NCI-H345 treated with DMSO at 0.1 percent for 48 hours (cell line): ENCODE measurements around the gene TEKT3.

ENCODE experiments used
- DNase-seq: peaks from one replicate; lab custom pipeline; 2025; ENCODE audit not compliant: unreplicated experiment; lab: John Stamatoyannopoulos, UW

The TEKT3 gene

DNA sequence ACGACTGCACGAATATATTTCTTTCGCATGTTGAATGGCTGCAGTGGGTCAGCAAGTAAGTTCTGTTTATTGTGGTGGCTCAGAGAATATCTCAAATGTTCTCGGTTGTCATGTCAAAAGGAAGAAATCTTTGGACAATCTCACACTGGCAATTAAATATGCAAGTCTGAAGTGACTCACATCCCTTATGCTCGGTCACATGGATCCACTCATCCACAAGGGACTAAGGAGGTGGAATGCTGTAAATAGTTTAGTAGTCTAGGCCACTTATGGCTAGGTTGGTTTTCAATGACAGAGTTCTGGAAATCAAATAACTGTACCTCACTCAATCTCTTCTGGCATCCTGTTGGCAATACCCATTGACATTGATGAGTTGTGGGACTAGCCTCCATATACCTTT, 43.2 kb downstream of the TEKT3 start:
- no peak for DNase-seq

DNA sequence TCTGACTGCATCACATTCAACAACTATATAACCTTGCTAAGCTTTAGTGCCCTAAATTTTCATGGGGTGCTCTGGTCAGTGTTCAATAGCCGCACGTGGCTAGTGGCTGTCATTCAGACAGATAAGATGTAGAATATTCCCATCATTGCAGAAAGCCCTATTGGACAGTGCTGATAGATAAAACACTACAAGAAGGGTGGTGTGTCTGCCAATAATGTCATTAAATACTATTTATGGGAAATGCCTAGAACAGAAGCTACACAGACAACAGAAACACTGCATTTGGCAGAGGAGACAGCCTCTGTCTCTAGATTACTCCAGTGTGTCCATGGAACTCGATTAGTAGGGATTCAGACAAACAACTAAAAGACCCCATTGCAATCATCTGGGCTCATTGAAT, 47.8 kb downstream of the TEKT3 start:
- DNase-seq: no peak

DNA sequence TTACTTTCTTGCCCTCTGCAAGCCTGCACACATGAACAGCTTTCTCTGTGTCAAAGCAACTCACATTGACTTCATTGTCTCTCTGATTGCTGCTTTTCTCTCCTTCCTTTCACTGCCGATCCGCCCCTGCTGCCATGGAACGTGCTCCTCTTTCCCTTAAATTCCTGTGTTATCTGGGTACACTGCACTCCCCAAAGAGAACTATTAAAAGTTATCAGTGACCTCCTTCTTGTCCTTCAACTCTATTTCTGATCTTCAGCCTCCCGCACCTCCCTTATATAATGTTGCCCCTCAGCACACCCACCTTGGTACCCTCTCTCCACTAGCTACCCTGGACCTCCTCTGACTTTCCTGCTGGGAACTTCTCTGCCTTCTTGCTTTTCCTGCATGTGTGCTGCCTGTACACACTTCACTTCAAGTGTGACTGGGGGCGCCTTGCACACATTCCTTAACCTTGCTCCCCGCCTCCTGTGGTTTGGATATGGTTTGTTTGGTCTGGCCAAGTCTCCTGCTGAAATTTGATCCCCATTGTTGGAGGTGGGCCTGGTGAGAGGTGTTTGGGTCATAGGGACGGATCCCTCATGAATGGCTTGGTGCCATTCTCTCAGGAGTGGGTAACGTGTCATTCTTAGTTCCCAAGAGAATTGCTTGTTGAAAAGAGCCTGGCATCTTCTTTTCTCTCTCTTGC, 49.6 kb downstream of the TEKT3 start:
- no peak for DNase-seq

DNA sequence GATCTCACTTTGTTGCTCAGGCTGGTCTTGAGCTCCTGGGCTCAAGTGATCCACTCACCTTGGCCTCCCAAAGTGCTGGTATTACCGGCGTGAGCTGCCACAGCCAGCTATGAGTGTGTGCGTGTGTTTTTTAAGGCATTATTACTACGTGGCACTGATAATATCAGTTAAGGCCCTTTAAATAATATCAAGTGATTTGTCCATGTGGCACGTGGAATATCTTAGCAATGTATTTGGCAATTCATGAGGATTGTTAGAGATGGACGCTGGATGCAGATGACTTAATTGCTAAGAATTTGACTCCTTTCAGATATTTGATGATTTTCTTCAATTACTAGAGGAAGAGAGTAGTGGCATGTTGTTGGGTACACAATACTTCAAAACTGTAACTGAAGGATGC, 50.8 kb downstream of the TEKT3 start:
- no peak for DNase-seq

DNA sequence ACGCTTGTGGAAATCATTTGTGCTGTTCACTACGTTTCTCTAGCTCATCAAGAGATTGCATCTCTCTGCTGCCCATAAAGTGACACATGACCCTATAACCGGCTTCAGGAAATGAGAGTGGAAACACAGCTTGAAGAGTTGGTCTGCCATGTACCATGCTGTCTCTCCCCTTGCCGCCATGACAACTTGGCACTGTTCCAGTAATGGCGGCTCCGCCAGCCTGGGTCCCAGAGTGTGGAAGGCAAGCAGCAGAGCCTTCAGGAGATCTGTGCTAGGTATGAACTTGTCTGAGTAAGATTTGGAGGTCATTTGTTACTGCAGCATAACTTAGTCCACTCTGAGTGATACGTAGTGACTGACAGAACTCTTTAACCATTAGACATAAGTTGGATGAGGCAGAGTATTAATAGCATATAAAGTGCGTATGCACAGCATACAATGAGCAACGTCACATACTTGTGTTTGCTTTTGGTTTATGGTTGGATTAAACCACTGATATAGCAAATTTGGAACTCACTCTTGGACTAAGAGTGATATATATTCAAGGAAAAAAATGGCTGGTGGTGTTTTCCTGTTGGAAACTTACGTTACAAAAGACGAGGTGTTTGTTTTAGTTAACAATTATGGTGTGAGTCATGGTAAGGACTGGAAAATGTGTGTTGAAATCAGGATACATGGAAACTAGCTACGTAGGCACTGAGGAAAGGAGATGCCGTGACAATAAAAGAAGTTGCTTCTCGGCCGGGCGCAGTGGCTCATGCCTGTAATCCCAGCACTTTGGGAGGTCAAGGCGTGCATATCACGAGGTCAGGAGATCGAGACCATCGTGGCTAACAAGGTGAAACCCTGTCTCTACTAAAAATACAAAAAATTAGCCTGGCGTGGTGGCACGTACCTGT, 51.9 kb downstream of the TEKT3 start:
- no peak for DNase-seq

DNA sequence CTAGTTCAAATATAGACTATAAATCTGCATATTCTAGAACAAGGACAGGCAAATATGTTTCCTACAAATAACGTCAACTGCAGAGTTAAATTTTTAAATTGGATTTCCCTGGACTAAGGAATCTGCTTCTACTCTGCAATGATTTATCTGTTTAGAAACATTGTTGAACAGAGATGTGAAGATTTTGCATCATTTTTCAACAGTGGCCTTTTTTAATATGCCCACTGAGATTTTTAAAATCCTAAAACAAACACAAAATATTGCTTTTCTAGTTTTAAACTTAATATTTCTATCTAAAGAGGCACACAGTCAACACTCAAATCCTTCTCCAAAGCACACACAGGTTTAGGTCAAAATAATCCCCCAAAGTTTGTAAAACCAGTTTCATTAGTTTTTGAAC, 52.5 kb downstream of the TEKT3 start:
- DNase-seq: no peak

DNA sequence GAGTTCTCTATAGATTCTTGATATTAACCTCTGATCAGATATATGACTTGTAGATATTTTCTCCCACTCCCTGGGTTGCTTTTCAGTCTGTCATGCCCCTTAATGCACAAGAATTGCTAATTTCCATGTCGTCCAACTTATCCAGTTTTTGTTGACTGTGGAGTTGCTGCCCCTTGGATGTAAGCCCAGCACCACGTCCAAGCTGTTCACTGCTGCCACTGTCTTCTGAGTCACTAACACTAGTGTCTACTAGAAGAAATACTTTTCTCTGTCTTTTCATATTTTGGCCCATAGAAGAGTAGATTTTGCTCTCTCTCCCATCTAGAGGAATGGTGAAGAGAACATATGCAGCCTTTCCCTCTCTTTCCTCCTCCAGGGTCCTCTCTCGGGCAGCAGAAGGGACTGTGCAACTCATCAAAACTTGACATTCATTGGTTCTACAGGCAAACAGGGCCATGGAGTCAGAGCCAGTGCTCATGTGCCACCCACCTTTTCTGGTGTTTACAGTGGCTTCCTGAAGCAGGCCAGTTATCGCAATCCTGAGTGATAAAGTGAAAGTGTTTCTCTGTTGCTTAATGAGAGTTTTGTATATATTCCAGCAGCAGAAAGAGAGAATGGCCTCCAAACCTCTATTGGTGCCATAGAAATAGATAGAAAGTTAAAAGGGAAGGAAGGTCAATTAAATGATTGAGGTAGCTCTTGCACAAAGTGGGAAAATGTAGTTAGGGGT, 53.7 kb downstream of the TEKT3 start:
- no peak for DNase-seq

DNA sequence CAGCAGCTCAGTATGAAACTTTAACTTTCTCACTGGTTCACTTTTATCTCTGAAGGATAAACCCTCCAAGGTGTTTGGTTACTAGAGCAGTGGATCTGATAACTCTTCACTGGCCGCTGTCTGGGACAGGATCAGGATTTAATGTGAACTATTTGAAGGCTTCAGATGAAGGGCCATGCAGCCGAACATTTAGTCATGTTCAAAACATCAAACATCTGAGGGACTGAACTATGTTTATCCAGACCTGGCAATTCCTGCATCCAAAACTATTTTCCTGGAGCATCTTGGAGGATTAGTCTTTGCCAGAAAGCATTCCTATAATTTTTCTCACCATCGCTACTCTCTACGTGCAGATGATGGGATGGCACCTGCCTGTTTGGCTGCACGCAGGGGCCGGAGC, 55.9 kb downstream of the TEKT3 start:
- DNase-seq: no peak

DNA sequence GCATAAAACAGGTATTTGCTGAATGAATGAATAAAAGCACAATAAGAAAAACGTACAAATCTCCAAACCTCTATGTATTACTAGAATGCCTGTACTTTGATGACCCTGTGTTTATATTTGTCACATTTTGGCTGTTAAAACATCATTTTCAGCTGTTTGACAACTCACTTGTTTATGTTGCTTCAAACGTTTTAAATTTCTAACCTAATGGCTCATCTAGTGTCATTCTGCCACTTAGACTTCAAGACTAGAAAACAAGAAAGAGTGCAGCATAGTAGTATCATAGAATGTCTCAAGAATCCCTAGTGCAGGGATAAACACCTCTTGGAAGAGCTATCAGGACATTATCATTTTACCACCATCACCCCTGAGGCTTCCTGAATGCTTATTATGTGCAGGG, 56.9 kb downstream of the TEKT3 start:
- no peak for DNase-seq

DNA sequence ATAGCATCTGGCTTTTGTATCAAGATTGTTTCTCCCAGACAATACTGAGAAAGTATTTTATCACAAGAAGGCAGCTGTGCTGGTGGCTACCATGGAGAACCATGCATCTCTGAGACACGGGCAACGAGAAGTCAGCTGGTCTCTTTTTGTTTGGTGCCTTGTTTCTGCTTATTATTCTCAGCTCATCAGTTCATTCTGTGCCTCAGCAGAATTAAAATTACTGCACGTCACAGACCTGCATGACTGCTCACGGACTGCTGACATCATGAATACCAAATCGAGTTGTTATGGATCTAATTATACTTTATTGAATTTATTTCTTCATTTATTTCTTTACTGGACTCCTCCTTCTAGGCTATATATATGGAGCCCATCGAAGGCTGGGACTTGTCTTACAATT, 57.3 kb downstream of the TEKT3 start:
- no peak for DNase-seq

DNA sequence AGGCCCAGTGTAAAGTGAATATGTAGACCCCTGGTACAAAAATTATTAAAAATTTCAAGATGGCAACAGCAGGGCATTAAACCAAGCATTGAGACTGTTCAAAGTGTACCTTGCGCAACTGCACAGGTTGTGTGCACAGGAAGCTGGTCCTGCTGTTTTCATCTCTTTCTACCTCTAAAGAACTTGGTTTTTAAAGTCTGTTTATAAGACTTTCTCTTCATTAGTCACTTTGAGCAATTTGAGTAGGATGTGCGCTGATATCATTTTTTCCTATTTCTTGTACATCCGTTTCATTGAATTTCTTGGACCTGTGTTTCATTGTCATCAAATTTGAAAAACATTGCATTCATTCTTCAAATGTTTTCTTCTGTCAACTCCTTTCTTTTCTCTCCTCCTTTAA, 59.5 kb downstream of the TEKT3 start:
- DNase-seq: no peak

DNA sequence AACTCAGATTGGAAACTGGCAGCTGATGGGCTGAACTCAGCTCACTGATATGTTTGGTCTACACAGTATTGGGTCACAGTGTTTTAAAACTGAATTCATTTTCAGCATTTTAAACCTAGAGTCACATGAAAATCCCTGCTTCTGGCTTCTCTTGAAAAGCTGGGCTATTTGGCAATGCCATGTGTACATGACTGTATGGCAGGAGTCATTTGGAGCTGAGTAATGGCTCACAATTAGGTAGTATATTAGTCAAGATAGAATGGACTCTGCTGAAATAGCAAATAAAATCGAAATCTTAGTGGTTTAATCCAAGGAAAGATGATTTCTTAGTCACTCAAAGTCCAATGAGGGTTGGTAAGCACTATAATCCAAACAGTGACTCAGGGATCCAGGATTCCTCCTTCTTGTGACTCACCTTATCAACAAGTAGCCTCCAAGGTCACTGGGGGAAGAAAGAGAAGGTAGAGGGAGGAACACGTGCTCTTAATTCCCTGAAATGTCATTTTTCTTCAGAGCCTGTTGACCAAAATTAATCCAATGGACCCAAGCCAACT, 62.4 kb downstream of the TEKT3 start:
- no peak for DNase-seq

DNA sequence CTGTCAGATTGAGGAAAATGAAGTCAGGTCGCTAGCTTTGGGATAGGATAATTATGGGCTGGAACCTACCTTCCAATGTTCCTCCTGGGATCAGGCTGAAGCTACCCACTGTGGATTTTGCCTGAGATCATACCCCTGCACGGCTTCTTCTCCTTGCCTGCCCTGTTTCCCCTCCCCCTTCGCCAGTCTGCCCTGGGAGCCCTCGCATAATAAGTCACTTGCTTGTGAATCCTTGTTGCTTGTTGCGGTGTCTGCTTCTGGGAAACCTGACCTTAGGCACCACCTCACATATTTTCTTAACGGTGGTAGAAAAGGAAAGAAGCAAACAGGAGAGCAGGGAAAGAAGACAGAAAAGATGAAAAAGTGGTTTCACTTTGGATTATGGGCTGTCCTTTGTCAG, 63.0 kb downstream of the TEKT3 start:
- no peak for DNase-seq

DNA sequence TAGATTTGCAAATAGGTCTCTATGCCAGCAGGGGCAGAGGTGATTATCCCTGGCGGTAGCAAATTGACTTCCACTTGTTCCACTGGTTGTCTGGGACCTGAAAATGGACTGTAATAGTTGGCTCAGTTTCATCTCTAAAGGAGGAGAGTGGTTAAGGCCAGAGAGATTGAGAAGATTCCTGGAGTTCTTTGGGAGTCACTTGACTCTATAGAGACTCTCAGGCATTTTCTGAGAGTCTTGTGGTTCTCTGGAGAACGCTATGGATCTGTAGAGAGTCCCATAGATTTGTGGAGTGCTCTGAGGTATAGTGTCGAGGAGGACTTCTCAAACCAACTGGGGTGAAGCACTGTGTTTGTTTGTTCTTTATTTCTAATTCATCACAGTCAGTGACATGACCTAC, 67.4 kb downstream of the TEKT3 start:
- DNase-seq: no peak

DNA sequence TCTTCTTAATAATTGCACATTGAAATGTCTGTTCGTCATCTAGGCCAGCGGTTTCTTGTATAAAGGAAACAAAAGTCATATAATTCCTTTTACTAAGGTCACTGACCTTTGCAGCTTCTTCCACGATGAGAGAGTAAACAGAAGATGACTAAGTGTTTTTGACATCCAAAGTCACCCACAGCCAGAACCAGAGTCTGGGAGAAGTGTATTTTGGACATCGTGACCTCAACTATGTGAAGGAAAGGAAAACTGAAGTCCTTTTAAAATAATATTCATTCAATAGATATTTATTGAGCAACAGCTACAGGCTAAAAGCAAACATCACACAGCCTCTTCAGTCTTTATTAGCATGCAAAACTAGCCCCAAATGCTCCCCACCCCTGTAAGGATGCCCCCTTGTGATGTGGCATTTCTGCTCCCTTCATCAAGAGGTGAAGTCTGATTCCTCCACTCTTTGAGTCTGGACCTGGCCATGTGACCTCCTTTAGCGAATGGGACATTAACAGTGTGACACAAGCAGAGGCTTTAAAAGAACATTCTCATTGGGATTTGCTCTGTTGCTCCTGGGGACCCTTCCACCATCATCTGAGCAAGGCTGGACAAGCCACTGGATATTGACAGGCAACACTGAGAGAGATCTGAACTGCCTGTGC, 68.1 kb downstream of the TEKT3 start:
- DNase-seq: no peak

DNA sequence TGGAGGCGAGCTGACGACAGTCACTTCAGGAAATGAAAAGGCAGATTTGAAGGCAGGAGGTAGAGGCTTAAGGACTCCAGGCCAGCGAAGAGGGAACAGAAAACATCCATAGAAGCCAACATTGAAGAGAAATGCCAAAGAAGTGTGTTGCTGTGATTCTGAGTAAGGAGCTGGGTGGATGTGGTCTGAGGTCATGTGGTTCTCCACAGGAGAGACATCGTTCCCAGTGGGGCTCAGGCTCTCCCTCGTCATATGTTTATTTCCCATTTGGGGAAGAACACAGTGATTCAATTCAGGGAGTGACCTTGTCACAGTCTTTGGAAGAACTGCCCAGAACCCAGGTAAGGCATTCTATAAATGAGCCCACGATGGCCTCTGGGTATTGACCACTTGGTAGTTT, 69.7 kb downstream of the TEKT3 start:
- DNase-seq: no peak

DNA sequence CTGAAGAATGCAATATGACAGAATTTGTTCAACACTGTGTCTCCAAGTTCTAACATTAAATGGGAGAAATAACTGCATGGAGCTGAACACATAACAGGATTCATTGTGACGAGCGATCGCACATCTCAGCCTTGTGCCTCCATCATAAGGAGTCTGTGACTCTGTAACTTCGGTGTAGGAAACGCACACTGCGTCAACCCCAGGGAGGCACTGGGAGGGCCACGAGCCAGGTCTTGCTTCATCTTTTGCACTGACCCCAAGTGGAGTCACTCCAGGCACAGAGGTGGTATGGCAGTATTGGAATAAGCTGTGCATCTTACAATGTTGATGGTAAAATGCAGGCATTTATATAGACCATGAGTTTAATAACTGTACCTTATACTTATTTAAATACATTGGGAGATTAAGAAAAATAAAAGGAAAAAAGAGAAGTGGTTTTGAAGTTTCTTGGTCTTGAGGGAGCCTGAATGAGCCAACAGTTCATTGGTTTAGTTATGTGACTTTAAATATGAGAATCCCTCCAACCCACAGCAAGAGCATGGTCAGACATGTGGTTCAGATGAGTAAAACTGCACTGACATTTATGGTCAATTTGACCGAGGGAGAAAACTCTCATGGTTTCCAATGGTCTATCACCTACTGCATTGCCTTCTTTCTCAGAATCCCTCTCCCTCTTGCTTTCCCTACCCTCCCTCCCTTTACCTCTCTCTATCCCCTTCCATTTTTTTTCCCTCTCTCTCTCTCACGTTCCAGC, 70.6 kb downstream of the TEKT3 start:
- no peak for DNase-seq

DNA sequence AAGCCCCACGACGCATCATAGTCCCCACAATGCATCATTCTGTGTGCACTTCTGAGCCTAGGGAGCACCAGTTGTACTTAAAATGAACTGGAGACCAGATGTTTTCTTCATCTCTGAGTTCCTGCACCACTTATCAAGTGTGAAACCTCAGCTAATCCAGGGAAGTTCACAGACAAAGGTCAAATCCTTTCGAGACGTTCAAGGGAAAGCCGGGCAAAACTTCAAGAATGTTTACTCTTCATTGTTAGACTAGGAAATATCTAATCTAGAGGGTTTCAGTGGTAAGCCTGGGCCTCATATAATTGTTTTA, 71.7 kb downstream of the TEKT3 start:
- no peak for DNase-seq

DNA sequence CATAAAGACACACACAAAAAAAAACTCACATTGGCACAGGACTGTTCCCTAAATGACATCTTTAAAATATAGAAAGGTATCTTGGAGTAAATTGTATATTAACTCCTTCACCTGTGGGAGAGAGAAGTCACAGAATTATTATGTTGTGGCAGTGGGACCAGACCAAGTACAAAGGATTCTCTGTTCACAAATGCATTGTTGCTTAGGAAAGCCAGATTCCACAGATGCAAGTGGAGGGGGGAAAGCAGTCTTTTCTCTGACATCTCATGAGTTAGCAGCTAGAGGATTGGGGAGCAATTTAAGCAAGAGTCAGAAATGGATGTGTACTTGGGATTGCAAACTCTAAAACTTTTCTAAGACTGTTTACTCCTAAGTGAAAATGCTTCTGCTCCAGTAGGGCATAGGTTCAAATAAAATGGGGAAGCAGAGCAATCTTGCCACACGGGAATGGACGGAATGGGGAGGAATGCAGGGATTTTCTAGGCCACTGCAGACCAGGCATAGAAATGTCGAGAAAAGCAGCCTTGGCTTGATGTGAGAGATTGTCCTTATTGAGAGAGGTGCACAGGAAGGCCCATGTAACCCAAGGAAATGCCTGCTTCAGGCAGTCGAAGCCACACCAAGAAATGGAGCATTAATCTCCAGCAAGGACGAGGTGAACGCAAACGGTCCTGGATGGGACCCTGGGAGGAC, 72.2 kb downstream of the TEKT3 start:
- no peak for DNase-seq

DNA sequence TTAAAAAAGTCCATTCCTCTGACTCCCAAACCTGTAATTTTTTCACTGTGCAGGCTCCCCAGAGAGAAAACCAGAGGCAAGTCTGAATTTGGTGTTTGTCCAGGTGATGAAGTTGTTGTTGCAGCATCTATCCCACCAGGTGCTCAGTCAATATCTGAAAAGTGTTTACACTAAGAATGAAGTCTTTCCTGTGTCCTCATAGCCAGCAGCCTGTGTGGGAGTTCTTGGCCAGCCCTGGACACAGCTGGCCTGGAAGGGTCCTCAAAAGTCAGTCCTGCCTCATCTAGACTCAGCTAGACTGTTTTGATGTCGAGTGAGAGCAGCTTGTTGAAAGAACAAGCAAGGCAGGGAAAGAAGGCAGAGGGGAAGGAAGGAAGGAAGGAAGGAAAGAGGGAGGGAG, 72.9 kb downstream of the TEKT3 start:
- DNase-seq: no peak
